GM21737 (cell line): ENCODE measurements around the gene CBLC.

Source experiments
- ATAC-seq: cut with Tn5 transposase; IDR thresholded peaks from one replicate; pipeline ENCODE4 v1.9.1; 2021; ENCODE audit warnings: mild to moderate bottlenecking, moderate library complexity; ENCODE audit not compliant: unreplicated experiment

CBLC gene

GRCh38 chr19:44746616-44746945 is 31.1 kb upstream of the CBLC start:
- ATAC-seq, result no peak

GRCh38 chr19:44746946-44747738 is 30.5 kb upstream of the CBLC start:
- peak; percentile 26 for ATAC-seq

GRCh38 chr19:44747739-44748425 is 29.8 kb upstream of the CBLC start:
- peak; percentile 3 for ATAC-seq

GRCh38 chr19:44748426-44749254 is 29.1 kb upstream of the CBLC start, which contains the start of gene BCL3:
Gene BCL3, plus strand, starts transcription at chr19:44748708. Its CDS starts 83 bp downstream, at chr19:44748791.
- peak; percentile 26 for ATAC-seq

DNA sequence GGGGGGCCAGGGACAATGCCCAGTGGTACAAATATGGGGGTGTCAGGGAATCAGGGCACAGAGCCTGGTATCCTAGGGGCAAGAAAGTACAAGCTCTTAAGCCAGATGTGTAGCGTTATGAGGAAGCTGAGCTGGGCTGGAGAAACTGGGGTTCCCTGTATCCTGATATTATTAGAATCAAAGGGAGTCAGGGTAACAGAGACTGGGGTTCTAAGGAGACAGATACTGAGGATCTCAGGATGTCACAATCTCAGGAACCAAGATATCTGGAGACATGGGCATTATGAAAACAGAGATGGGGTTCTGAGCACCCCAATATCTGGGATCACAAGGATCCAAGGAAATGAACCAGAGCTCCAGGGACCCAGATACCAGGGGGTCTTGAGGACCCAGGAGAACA is 28.4 kb upstream of the CBLC start:
- ATAC-seq, result no peak

GRCh38 chr19:44749994-44750393 is 27.7 kb upstream of the CBLC start:
- ATAC-seq, result no peak

DNA sequence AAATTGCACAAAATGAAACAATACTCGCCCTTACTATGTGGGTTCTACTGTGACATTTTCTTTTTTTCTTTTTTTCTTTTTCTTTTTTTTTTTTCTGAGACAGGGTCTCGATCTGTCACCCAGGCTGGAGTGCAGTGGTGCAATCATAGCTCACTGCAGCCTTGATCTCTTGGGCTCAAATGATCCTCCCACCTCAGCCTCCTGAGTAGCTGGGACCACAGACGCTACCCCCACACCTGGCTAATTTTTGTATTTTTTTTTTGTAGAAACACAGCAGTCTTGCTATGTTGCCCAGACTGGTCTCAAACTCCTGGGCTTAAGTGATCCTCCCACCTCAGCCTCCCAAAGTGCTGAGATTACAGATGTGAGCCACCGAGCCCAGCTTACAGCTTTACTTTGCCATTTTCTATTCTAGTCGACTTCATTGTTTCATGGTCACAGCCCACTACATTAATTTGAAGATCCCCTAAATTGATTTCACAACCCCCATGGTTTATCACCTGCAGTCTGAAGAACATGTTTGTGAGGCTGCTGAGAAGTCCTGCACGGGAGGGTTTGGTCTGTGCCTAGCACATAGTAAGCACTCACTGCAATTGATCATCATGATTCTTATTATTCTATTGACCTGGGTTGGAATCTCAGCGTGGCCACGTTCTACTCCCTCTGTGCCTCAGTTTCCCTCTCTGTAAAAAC is 25.4 kb upstream of the CBLC start:
- ATAC-seq, result no peak

DNA sequence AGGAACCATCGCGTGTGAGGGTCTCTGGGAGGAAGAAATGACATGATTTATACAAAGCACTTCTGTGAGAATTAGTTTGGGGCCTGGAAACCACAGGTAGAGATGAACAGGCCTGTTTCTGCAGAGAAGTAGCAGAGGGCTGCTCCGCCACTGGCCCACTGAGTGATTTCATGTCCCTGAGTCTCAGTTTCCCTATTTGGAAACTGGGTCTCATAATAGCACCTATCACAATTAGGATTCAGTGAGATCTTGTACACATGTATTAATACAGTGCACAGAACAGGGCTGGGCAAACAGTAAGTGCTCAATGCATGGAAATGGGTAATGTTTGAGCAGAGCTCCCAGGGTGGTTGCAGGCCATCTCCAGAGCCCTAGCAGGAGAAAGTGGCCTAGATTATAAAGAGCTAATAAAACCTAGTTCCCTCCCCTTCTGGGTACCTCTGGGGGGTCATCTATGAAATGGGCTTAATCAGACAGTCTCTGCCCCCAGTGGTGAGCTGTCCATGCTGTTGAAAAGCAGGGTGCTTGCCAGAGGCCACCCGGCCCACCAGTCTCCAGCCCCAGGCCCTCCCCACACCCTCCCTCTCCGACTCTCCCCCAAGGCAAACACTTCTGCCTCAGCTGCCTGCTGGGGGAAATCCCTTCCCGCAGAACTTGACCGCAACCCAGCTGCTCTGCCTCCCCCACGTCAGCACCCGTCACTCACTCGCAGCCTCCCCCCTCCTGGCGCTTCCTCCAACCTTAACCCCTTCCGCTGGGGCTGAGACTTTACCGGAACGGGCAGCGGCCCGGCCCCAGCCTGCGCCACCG is 24.7 kb upstream of the CBLC start:
- ATAC-seq, result peak; percentile 49

DNA sequence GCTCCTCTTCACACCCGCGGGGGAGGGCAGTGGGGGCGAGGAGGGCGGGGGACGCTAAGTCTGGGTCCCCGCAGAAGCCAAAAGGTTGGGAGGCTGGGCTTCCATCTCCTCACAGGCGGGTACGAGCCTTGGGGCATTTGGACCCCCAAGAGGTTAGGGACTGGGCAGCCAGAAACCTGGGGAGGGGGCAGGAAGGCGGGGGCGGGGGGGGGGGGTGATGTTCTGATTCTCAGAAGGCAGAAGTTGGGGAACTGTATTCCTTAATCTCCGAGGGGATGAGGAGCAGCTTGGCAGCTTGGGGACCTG is 24.1 kb upstream of the CBLC start:
- no peak for ATAC-seq

GRCh38 chr19:44753932-44754749 is 23.5 kb upstream of the CBLC start:
- ATAC-seq, result peak; percentile 38

- peak; percentile 0 for ATAC-seq
Observed at GRCh38 chr19:44754750-44755080, 23.0 kb upstream of the CBLC start.

- no peak for ATAC-seq
Observed at GRCh38 chr19:44755219-44755618, 22.5 kb upstream of the CBLC start.

DNA sequence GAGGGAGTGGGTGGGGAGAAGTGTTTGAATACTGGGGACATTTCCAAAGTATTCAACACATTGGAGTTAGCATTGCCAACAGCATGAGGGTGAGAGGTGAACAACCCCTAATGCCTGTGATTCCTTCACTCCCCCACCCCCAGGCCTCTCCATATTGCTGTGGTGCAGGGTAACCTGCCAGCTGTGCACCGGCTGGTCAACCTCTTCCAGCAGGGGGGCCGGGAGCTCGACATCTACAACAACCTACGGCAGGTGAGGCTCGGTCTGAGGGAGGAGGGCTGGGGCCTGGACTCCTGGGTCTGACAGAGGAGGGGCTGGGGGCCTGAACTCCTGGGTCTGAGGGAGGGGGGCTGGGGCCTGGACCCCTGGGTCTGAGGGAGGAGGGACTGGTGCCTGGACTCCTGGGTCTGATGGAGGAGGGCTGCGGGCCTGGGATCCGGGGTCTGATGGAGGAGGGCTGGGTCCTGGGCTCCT is 21.6 kb upstream of the CBLC start:
- no peak for ATAC-seq

GRCh38 chr19:44757057-44757734 is 20.5 kb upstream of the CBLC start:
- ATAC-seq, result no peak

DNA sequence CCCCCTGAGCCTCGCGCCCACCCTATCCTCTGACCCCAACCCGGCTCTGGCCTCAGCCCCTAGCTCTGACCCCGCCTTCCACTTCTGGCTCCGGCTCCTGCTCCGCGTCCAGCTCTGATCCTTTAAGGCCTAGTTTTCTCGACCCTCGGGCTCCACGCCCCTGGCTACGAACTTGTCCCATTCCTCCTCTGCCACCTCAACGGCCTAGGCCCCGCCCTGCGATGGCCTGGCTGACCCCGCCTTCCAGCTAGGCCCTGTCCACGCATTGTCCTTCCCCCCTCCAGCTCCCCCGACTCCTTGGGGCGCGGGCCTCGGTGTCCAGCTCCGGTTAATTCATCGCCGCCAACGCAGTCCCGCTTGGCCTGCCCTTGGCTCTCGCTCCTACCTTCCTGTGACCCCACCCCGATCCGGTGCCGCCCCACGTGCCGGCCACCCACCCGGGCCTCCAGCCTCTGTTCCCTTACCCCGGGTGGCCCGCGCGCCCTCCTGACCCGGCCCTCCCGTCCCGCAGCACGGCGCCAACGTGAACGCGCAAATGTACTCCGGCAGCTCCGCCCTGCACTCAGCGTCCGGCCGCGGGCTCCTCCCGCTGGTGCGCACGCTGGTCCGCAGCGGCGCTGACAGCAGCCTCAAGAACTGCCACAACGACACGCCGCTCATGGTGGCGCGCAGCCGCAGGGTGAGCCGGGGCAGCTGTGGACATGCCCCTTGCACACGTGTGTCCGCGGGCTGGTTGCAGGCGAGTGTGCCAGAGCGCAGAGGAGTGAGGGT is 19.8 kb upstream of the CBLC start:
- no peak for ATAC-seq

- ATAC-seq, result no peak
Observed at GRCh38 chr19:44758596-44758995, 19.1 kb upstream of the CBLC start.

DNA sequence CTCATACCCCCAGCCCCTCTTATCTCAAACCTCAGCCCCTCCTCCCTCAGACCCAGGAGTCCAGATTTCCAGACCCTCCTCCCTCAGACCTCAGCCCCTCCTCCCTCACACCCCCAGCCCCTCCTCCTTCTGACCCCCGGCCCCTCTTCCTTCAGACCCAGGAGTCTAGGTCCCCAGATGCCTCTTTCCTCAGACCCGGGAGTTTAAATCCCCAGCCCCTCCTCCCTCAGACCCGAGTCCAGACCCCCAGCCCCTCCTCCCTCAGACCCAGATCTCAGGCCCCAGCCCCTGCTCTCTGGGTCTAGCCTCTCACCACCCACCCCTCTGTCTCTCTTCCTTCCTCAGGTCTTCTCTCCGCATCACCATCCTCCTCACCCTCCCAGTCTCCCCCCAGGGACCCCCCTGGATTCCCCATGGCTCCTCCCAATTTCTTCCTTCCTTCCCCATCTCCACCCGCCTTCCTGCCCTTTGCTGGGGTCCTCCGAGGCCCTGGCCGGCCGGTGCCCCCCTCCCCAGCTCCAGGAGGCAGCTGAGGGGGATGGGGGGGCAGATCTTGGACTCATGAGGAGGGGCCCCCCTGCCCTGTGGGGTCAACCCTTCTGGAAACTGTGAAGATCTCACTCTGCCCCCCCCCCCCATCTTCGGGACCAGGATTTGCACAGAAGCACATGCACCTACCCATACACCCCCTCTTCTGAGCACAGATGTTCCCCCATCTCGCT is 18.4 kb upstream of the CBLC start:
- ATAC-seq, result no peak

DNA sequence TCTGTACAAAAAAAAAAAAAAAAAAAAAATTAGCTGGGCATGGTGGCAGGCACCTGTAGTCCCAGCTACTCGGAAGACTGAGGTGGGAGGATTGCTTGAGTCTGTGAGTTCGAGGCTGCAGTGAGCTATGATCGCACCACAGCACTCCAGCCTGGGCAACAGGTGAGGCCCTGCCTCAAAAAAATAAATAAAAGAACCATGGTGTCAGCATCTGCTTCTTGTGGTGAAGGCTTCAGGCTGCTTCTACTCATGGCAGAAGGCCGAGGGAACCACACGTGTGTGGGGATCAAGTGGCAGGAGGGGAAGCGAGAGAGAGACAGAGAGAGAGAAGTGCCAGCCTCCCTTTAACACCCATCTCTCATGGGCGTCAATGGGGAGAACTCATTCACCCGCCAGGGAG is 15.7 kb upstream of the CBLC start:
- ATAC-seq, result no peak
